ENCODE results near the gene SLC9A1.

Gene SLC9A1

DNA sequence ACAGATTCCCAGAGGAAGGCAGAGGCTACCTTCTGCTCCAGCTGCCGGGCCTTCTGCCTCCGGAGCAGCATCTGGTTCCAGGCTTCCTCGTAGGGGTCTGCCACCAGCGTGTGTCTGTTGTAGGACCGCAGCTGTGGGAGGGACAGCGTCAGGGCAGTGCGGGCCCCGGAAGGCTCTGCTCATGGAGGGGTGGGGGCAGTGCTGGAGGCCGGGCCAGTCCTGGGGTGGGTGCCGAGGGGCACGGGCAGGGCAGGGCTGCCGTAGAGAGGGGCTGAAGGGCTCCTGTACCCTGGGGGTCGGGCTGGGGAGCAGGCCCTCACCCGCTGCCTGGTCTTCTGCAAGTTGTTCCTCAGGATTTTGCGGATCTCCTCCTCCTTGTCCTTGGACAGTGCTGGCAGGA lies 53.2 kb downstream of the SLC9A1 start:
- no peak for DNase-seq

DNA sequence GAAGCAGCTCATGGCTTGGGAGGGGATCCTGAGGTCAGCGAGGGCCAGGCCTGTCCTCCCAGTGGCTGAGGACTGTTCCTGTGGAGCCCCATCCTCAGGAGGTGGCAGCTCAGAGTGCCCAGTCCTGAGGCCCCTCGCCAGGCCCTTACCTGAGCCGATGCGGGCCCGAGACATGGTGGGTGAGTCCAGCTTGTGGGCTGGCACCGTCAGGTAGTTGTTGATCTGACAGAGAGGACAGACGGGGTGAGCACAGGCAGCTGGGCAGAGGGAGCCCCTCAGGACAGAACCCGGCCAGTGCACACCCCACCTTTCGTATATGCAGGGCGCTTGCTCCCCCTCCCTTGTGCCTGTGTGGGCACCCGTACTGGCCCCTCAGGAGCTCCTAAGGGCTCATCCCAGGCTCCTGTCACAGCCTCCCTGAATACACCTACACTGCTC lies 53.9 kb downstream of the SLC9A1 start:
- DNase-seq = no peak

DNA sequence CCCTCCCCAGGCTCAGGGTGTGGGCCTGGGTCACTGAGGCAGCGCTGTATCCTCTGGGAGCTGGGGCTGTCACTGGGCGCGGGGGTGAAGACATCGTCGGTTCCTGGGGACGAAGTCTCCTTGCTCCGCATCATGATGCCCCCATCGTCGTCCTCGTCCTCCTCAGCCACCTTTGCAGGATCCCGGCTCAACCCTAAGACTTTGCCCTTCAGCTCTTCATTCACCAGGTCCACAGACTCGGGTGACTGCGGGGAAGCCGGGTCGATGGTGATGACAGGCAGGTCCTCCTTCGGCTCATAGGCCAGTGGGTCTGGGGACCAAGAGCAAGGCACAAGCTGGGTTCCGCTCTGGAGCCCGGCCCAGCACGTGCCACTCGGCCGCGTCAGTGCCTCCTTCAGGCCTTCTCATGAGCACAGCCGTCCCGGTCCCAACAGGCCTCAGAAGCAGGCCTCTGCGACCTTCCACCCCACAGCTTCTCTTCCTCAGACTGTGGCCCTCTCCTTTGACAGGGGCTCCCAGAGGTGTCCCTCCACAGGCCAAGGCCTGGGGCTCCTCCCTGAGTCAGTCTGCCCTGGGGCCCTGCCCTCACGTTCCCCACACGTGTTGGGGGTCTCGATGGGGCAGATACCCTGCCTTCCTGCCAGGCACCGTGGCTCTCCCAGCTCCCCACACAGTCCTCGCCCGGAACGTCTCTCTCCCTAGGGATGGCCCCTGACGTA lies 54.4 kb downstream of the SLC9A1 start:
- DNase-seq = no peak

DNA sequence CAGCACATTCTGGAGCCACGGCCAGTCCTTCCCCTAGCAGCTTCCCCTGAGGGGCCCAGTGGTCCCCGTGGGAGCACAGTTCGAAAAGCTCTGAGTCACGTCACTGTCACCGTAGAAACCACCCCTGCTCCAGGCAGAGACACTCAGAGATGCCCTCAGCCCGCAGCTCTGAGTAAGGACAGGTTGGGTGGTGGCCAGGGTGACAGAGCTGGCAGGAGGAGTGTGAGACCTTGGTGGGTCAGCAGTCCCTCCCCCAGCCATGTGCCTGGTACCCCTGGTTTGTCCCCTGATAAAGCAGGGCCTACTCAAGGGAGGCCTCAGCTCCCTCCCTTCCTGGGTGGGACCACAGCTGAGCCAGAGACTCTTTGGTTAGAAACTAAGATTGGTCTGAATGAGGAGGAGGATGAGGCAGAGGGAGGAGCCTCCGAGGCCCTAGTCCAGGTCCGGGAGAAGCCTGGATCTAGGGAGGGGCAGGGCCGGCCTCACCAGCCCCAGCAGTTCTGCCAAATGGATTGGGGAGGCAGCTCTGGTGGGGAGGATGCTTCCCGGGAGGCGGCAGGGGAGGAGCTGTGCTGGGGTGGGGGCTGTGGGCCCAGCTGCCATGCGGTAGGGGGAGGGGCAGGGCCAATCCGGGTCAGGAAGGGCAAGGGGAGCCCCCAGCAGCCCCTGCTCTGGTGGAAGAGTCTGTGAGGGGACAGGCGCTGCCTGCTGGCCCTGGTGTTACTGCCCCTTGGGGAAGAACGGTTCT lies 55.2 kb downstream of the SLC9A1 start:
- no peak for DNase-seq

DNA sequence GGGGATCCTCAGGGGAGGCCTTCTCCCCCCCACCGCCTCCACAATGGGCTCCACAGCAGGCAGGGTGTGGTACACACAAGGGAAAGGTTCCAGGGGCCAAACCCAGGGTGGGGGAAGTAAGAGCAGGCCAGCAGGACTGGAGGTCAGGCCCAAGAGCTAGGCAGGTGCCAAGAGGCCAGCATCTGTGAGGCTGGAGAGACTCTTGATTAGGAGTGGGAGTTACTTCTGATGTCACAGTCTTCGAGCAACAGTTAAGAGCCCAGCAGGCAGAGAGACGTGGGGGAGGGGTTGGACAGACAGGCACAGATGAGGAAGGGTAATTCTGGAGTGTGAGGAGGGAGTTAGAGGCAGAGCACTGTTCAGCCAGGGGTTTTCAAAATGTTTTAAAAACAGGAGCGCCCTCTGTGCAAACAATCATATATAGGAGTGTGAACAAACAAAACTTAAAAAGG lies 55.8 kb downstream of the SLC9A1 start:
- DNase-seq = no peak

DNA sequence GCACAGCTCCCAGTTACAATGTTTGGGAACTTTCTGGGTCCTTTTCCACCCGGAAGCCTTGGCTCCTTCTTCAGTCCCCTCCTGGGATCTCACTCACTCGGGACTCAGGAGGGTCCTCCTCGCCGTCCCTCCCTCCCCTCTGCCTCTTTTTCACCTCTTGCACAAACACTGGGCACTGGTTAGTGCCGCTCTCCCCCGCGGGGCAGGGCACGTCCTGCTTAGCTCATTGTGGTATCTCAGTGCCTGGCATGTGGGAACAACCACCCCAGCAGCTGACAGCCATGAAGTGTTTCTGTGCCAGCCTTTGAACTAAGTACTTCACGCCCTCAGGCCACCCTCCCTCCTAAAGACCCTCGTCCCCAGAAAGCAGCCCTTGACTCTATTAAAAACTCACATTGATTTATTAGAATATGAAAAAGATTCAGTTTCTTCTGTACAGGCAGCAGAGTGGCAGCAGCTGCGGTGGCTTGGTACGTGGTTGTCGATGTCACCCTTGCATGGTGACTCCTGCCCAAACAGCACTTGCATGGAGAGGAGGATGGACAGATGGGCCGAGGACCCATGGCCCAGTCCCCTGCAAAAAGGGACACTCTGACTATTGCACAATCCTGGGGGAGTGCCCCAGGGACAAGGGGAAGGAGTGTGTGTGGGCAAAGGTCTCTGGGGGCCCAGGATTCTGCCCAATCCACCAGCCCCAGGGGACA lies 56.3 kb downstream of the SLC9A1 start:
- DNase-seq = no peak

DNA sequence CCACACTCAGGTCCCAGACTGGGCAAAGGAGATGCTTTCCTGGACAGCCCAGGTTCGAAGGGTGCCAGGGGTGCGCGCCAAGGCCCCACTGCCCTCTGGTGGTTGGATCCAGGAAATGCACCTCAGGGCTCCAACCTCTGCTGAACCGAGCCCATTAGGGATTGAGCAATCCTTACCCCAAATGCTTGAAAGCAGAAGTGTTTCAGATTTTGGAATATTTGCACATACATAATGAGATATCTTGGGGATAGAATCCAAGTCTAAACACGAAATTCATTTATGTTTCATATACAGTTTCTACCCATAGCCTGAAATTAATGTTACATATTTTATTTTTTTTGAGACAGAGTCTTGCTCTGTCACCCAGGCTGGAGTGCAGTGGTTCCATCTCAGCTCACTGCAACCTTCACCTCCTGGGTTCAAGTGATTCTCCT lies 57.4 kb downstream of the SLC9A1 start:
- DNase-seq = peak; percentile 77

DNA sequence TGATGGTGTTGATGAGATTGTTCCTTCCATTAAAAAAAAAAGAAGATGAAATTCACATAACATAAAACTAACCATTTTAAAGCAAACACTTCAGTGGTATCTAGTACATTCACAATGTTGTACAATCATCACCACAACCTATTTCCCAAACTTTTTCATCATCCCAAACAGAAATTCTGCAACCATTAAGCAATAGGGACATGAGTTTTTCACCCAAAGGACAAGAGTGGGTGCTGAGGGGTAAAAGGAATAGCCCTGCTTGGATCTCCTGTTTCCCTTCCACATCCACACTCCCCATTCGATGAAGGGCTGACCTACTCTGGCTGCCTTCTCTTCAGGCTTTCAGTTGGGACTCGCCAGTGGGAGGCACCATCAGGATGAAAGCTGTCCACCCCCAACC lies 59.3 kb downstream of the SLC9A1 start:
- DNase-seq = no peak

DNA sequence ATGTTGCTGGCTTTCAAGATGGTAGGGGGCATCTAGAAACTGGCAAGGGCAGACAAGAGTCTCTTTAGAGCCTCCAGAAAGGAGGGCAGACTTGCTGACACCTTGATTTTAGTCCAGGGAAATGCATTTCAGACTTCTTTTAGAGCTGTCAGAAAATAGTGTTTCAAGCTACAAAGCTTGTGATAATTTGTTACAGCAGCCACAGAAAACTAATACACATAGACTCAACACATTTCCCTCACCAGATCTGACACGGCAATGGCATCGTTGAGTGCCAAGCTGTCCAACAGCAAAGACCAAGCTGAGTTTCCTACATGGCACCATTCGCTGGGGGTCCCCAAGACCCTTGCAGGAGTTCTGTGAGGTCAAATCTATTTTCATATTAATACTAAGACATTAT lies 62.0 kb downstream of the SLC9A1 start:
- no peak for DNase-seq

DNA sequence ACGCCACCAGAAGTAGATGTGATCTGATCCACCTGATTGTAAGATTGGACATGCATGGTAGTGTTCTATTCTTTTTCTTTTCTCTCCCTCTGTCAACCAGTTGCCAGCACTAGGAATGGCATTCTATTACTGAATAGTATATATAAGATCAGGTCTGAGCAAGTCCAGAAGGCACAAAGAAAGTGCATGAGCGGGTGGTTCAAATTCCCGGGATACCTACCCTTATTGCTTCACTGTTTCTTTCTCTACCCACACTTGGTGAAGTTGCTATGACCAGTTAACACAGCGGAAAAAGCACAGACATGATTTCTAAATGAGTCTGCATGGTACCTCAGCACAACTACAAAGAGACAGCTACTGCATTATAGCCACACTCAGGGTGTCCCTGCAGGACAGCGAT lies 64.0 kb downstream of the SLC9A1 start:
- DNase-seq = no peak

DNA sequence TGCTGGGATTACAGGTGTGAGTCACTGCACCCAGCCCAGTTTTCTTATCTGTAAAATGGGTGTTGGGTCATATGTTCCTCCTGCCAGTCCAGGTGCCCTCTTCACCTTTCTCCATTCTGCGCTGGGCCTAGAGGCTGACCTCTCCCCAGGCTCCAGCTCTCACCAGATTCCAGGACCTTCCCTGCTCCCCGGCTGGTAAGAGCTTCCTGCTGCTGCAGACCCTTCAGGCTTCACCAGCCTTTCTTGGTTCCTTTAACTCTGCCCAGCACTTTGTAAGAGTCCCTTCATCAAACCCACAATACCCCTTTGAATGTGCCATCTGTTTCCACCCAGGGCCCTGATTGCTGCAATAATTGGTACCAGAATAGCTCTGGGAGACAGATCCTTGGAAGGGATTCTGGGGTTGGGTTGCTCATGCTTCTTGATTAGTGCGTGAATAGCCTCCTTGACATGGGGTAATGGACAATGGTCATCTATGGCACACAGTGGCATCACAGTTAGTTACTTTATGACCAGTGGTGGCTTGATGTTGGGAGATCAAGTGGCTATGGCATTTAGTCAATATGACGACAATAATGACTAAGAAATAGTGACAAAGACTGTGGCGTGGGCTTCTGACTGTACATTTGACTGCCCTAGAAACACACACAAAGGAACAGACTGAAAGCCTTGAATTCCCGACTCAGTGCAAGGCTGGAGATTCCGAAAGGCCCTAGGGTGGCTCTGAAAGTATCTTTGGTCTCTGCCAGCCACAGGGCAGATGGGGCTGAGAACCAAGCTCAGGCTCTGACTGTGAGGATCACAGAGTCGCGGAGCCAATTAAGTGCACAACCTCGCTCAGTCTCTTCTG lies 67.3 kb downstream of the SLC9A1 start:
- no peak for DNase-seq

DNA sequence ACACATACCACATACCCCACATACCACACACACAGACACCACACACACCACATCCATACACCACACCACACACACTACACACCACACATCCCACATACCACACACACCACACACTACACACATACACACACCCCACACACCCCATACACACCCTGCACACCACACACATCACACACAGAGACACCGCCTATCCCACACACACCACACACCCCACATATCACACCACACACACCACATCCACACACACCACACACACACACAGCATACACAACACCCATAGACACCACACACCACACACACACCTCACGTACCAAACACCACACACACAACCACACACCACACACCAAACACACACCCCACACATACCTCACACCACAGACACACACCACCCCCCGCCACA lies 68.3 kb downstream of the SLC9A1 start:
- no peak for DNase-seq

DNA sequence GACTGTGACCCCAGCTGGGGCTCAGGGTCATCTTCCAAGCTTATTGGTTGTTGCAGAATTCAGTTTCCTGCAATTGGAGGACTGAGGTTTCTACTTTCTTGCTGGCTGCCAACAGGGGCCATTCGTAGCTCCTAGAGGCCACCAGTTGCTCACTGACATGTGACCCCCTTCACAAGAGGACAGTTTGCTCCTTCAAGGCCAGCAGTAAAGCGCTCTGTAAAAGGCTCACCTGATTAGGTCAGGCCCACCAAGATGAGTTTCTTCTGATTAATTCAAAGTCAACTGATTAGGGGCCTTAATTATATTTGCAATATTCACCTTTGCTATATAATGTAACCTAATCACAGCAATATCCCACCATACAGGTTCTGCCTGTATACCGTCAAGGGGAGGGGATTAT lies 68.9 kb downstream of the SLC9A1 start:
- no peak for DNase-seq

DNA sequence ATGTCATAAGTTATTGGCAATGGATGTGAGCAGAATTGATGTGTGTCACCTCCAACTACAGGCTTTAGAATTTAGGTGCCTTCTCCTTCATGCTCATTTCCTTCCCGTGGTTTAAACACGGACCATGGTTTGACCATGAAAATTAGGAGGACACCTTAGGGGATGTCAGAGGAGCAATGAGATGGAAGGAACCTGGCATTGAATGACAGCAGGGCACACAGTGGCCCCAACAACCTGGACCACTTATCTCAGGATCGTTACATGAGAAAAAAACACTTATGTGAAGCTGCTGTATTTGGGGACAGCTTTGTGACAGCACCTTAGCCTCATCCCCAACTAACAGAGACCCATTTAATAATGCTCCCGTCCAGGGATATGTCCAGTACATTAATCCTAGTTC lies 70.8 kb downstream of the SLC9A1 start:
- no peak for DNase-seq

DNA sequence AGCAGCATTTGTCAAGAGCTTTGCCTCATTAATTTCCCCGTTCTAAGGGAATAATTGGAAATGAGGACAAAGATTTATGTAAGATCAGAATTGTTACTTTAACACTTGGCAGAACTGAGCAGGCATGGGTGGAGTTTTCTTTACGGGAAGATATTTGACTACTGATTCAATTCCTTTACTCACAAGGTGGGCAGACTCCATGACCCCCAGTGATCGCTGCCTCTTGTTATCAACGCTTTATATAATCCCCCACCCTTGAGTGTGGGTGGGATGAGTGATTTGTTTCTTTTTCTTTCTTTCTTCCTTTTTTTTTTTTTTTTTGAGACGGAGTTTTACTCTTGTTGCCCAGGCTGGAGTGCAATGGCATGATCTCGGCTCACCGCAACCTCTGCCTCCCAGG lies 77.0 kb downstream of the SLC9A1 start:
- no peak for DNase-seq

DNA sequence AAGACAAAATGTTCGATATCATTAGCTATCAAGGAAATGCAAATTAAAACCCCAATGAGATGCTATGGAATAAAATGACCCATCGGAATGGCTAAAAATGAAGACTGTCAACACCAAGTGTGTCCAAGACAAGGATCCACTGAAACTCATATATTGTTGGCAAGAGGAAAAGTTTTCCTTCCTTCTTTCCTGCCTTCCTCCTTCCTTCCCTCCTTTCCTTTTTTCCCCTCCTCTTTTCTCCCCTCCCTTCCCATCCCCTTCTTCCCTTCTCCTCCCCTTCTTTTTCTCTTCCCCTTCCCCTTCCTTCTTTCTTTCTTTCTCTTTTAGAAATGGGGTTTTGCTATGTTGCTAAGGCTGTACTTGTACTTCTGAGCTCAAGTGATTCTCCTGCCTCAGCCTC lies 78.1 kb downstream of the SLC9A1 start:
- DNase-seq = no peak

DNA sequence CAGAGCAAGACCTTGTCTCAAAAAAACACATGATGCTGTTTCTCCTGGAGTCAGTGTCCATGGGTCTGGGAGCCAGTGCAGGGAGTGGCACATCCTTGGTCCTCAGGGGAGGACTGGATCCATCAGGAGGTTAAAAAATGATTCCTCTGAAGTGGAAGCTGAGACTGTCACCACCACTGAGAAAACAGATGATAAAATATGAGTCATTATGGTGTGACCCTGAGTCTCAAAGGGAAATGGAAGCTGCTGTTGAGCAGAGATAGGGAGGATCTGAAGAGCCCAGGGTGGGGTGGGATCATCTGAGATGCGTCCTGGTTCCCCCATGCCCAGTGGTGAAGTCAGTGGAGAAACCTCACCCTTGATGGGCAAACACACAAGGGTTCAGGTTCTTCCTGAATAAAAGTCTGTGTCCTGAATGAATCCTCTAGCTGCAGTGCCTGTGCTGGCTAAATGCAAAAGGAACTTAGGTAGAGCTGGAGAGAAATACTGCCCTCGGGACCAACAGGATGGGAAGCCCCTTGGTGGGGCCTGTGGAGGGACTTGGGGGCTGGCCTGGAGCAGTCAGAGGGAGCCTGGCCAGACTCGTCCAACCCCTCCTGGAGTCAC lies 80.6 kb downstream of the SLC9A1 start:
- no peak for DNase-seq

DNA sequence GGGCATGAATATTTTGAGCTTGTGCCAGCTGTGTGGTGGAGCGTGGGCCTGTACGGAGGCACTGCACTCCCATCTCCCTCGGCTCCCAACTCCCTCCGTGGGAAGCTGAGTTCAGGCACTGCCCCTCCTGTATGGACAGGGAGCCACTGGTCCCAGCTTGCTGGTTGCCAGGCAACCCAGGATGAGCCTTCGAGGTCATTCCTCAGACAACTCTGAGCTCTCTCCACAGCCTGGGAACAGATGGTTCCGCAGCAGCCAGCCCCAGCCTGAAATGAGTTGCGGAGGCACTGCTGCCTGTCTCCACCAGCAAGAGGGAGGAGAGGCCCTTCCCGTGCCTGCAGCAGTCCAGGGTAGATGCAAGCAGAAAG lies 83.9 kb downstream of the SLC9A1 start:
- no peak for DNase-seq

DNA sequence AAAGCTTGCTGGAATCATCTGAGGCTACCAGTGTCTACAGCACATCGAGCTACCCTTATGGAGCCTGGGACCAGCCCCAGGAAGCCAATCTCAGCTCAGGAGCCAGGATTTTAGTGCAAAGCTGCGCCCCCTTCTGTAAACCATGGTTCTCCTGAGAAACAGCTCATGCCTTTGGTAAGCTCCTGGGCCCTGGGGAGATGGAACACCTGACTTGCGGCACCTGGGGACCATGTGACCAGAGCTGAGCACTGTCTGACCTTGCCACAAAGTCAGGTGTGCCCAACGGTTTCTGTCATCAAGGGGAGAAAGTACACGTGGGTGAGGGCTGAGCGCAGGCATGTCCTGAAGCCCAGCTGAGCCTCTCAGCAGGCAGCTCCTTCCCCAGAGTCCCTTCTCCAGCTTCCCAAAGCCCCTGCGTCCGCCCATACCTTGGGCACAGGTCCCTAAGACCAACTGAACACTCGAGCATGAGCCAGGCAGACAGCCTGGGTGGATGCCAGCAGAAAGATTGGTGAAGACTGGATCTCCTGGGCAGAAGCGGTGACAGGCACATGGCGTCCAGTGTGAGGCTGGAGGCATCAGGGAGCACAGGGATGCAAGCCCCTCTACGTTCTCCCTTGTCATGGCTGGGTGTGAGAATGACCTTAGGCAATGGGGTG lies 84.4 kb downstream of the SLC9A1 start:
- DNase-seq = no peak

DNA sequence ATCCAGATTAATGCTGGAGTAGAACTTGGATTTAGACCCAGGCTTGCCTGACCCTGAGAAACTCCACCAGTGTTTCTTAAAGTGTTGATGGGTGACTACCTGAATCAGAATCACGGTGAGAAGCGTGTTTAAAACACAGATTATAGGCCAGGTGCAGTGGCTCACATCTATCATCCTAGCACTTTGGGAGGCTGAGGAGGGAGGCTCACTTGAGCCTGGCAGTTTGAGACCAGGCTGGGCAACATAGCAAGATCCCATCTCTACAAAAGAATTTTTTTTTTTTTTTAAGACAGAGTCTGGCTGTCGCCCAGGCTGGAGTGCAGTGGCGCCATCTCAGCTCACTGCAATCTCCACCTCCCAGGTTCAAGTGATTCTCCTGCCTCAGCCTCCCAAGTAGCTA lies 86.0 kb downstream of the SLC9A1 start:
- DNase-seq = no peak

DNA sequence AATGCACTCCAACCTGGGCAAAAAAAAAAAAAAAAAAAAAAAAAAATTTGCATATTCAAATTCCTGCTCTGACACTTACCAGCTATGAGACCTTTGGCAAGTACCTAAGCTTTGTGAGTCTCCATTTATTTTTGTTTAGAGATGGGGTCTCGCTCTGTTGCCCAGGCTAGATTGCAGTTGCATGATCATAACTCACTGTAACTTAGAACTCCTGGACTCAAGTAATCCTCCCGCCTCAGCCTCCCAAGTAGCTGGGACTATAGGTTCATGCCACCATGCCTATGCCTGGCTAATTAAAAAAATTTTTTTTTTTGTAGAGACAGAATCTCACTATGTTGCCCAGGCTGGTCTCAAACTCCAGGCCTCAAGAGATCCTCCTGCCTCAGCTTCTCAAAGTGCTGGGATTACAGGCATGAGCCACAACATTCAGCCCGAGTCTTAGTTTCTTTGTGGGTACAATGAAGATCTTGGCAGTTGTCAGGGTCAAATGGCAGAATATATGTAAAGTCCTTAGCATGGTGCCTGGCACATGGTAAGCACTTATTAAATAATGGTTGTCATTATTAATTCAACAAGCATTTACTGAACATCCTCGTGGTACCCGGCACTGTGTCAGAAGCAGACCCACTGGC lies 88.8 kb downstream of the SLC9A1 start:
- DNase-seq = no peak

DNA sequence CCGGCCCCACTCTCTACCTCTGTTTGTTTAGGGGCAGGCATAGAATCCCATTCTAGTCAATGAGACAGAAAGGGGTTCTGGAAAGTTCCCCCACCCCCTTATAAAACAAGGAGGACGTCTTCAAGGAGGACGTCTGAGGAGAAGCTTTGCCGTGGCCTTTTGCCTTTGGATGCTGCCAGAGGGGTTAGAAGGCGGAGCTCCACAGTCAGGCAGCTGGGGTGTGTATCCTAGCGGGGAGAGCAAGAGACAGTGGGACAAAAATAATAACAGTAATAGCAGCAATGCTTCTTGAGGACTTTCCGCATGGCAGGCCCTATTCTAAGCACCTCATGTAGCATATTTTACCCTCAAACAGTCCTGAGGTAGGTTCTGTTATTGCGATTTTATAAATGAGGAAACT lies 94.0 kb downstream of the SLC9A1 start:
- no peak for DNase-seq
